ENCODE data around the gene VTI1A.
"Not testable (repeated sequence)": the region's sequence is repeated elsewhere in the genome, so short reads cannot be mapped to it uniquely, and the experiment has no call there.

The VTI1A gene

GRCh38 chr10:112589081-112589480, 142.1 kb downstream of the VTI1A start:
- DNase-seq, result no peak

- DNase-seq, result not testable (repeated sequence)
Measured at GRCh38 chr10:112590786-112591185, 143.8 kb downstream of the VTI1A start.

- no peak for DNase-seq
Measured at GRCh38 chr10:112593023-112593422, 146.0 kb downstream of the VTI1A start.

- no peak for DNase-seq
Measured at GRCh38 chr10:112601214-112602090, 154.4 kb downstream of the VTI1A start.

- DNase-seq, result no peak
Measured at GRCh38 chr10:112603062-112603461, 156.0 kb downstream of the VTI1A start.

- no peak for DNase-seq
Measured at GRCh38 chr10:112605063-112605462, 158.0 kb downstream of the VTI1A start.

- no peak for DNase-seq
Measured at GRCh38 chr10:112607506-112607905, 160.5 kb downstream of the VTI1A start.

GRCh38 chr10:112613620-112614019, 166.6 kb downstream of the VTI1A start:
- DNase-seq, result no peak

GRCh38 chr10:112614072-112614471, 167.1 kb downstream of the VTI1A start:
- DNase-seq, result no peak

- no peak for DNase-seq
Measured at GRCh38 chr10:112614586-112614985, 167.6 kb downstream of the VTI1A start.

GRCh38 chr10:112615269-112615668, 168.3 kb downstream of the VTI1A start:
- DNase-seq, result no peak

- no peak for DNase-seq
Measured at GRCh38 chr10:112616647-112617046, 169.6 kb downstream of the VTI1A start.

- no peak for DNase-seq
Measured at GRCh38 chr10:112618814-112619213, 171.8 kb downstream of the VTI1A start.

GRCh38 chr10:112619556-112619955, 172.5 kb downstream of the VTI1A start:
- no peak for DNase-seq

GRCh38 chr10:112622786-112623185, 175.8 kb downstream of the VTI1A start:
- peak; percentile 11 for DNase-seq

- DNase-seq, result no peak
Measured at GRCh38 chr10:112624546-112625048, 177.6 kb downstream of the VTI1A start.

GRCh38 chr10:112628951-112629609, 182.1 kb downstream of the VTI1A start:
- no peak for DNase-seq

GRCh38 chr10:112631501-112632400, 184.7 kb downstream of the VTI1A start:
- DNase-seq, result no peak

- peak; percentile 72 for DNase-seq
Measured at GRCh38 chr10:112634096-112634830, 187.2 kb downstream of the VTI1A start.

- DNase-seq, result no peak
Measured at GRCh38 chr10:112637901-112638300, 190.9 kb downstream of the VTI1A start.

GRCh38 chr10:112639298-112639697, 192.3 kb downstream of the VTI1A start:
- DNase-seq, result peak; percentile 32

- no peak for DNase-seq
Measured at GRCh38 chr10:112640638-112641037, 193.6 kb downstream of the VTI1A start.
